Endometrial microvascular endothelial cells (primary cell): ENCODE measurements around the gene STAG1. TPM values are rescaled to one million over a fixed set of nuclear protein-coding genes. Genes with fewer than 3 reads are reported as not detected.
"Not testable (repeated sequence)": the region's sequence is repeated elsewhere in the genome, so short reads cannot be mapped to it uniquely, and the experiment has no call there.

Experiments
- in situ Hi-C: cut with HindIII; loops from 2 replicates; pipeline ENCODE4 v1.10.0; 2017; ENCODE audit warnings: low sequenced_read_pairs, low pct_unique_long_range_greater_than_20kb; ENCODE audit errors: inconsistent ontology term
- total RNA-seq: library from RNA; depleted of rRNA; stranded (reverse); fragments of >200 nt; gene quantifications from one replicate; pipeline ENCODE4 v1.2.3, GENCODE V29; 2015; ENCODE audit errors: inconsistent ontology term

Gene STAG1
- 26.3 TPM for total RNA-seq

GRCh38 chr3:136752172-136752421 lies at the start of gene STAG1:
Gene STAG1, minus strand, starts transcription at chr3:136752378. Its CDS starts 121,480 bp downstream, at chr3:136630898.
- in situ Hi-C loops = loop anchor here (25.0 kb wide), 1 partner anchor 235 kb away; no protein-coding TSS in a partner anchor

- in situ Hi-C loops = not testable (repeated sequence)
These were observed 49.0 kb upstream of the STAG1 start for GRCh38 chr3:136801146-136801545.

DNA sequence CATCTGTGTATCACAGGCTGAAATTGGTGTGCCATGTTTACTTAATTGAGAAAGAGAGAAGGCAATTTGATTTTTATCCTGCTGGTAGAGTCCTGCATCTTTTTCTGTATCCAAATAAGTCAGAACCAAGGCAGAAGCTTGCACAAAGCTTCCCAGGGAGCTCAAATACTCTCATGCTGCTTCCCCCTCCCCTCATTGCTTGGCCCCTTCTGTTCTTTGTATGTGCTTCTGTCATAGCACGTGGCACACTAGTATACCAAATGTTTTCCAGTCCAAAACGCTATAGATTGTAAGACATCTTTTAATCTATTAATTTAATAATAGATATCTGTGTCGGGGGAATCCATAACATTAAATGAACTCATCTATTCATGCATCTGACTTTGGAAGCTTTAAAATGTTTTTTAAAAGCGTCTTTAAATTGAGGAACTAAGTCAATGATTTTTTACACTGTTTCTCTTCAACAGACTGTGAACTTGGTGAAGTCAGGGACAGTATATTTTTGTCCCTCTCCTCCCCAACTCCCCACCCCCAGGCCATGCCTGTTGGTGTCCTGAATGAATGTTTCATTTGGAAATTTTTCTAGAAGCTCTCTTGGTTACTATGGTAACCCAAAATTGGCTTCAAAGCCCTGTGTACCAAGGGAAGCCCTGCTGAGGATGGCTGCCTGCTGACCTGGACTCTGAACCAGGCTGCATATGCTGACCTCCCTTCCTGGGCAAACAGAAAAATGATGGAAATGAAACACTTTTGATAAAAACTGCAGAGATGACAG lies 40.6 kb upstream of the STAG1 start:
- in situ Hi-C loops = no loop called here

DNA sequence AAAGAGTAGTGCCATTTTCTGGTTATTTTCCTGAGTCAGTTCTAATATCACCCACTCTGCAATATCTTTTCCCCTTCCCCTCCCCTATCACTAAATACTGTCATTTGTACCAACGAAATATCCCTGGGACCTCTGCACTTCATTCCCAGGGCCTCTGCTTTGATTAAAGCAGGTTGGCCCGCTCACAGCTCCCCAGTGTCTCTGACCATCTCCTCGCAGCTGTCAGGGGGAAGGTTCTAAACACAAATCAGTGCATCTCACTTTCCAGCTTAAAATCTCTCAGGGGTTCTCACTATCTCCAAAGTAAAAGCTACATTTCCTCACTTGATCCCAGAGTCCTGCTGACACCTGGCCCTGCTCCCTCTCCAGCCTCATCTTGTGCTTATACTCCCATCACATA lies 38.6 kb upstream of the STAG1 start:
- in situ Hi-C loops = no loop called here

DNA sequence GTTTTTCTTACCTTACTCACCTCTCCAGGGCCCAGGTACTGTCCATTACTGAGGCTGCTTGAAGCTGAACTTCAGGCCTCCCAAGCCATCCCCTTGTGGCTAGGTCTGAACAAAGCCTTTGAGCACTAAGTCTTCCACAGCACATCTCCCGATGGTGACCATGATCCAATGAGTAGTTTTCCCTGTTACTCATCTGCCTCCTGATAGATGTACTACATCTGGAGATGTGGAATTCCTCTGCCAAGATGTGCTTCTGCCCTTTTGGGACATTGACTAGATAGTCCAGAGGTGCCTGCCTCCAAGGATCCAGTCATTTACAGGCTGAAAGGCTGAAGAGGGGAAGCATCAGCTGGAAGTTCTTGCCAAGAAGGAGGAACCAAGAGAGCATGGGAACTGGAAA lies 37.8 kb upstream of the STAG1 start:
- in situ Hi-C loops = no loop called here

- in situ Hi-C loops = no loop called here
These were observed 36.0 kb upstream of the STAG1 start for GRCh38 chr3:136788154-136788553.

DNA sequence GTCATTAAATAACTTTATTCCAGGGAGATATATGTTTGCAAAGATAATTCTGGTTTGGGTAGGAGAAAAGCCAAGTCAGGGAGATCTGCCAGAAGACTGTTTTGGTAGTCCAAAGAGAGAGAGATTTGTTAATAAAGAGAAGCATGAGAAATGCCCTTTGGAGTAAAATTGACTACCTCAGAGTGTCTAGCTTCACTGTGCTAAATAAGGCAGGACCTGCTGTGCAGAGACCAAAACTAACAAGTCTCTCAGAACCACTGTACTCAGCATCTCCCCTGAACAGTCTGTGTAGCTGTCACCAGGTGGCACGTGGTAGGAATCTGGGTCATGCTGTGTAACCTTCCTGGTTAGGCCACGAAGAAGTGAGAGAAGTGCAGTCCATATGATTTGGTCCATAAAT lies 35.2 kb upstream of the STAG1 start:
- in situ Hi-C loops = no loop called here

- in situ Hi-C loops = no loop called here
These were observed 31.6 kb upstream of the STAG1 start for GRCh38 chr3:136783708-136784191.

- in situ Hi-C loops = no loop called here
These were observed 28.6 kb upstream of the STAG1 start for GRCh38 chr3:136780741-136781140.

DNA sequence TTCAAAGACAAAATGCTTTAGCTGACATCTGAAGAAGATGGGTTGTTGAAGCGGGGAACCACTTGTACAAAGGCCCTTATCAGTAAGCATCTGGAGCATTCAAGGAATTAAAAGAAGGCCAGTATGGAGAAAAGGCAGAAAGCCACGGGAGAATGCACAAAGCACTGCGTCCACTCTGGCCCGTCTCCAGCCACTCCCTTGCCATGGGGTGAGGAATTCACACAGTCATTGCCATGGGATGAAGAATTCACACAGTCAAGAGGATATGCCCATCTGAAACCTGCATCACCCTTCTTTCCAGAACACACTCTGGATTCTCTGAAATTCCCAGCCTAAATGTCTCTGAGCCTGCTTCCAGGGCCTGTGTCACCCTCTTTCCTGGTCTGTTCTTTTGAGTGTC lies 26.7 kb upstream of the STAG1 start:
- in situ Hi-C loops = no loop called here

DNA sequence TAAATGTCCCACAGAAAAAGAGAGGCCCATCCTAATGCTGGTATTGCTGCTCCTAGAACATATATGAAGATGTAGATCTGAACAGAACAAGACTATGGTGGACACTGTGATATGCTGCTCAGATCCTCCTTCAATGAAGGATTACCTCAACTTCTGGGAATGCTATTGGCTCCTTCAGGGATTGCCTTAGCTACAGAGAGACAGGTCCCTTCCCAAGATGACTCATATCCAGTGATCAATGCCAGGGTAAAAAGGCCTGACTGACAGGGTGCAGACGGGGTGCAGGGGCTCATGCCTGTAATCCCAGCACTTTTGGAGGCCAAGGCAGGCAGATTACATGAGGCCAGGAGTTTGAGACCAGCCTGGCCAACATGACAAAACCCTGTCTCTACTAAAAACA lies 20.5 kb upstream of the STAG1 start:
- in situ Hi-C loops = loop anchor here (25.0 kb wide), 1 partner anchor 215 kb away; no protein-coding TSS in a partner anchor

DNA sequence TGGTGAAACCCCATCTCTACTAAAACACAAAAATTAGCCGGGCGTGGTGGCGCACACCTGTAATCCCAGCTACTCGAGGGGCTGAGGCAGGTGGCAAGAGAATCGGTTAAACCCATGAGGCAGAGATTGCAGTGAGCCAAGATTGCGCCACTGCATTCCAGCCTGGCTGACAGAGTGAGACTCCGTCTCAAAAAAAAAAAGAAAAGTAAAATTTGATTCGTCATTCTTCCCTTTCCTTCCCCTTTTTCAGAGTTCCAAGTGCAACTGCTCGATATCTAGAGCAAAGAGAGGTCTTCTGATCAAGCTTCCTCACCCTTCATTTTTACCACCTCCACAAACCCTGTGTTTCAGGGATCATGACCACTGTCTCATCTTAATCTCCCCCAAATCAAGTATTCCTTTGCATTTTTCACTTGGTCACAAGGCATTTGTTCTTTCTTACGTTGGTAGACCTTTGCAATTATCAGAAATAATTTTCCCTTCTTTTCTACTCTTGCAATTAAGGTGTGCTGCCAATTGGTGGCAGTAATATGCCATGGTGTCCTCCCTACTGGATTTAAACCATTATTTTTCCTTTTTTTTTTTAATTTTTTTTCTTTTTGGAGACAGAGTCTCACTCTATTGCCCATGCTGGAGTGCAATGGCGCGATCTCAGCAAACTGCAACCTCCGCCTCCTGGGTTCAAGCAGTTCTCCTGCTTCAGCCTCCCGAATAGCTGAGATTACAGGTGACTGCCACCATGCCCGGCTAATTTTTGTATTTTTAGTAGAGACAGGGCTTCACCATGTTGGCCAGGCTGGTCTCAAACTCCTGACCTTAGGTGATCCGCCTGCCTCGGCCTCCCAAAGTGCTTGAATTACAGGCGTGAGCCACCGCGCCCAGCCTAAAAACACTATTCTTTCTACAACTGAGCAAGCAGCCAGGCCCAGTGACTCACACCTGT lies 6.3 kb upstream of the STAG1 start:
- in situ Hi-C loops = loop anchor here (25.0 kb wide), 1 partner anchor 229 kb away; no protein-coding TSS in a partner anchor

DNA sequence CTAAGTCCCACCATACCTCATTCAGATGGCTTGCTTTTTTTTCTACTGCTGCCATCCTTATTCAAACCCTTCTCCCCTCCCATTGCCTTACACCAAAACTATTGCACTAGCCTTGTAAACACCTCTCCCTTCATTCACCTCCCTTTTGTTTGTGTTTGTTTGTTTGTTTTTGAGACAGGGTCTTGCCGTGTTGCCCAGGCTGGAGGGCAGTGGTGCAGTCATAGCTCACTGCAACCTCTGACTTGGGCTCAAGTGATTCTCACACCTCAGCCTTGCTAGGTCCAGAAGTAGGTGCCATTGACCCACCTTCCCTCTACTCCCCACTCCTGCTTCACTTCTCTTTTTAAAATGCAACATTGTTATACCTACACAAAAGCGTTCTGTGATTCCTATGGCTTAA lies 3.0 kb upstream of the STAG1 start:
- in situ Hi-C loops = loop anchor here (25.0 kb wide), 1 partner anchor 232 kb away; no protein-coding TSS in a partner anchor

DNA sequence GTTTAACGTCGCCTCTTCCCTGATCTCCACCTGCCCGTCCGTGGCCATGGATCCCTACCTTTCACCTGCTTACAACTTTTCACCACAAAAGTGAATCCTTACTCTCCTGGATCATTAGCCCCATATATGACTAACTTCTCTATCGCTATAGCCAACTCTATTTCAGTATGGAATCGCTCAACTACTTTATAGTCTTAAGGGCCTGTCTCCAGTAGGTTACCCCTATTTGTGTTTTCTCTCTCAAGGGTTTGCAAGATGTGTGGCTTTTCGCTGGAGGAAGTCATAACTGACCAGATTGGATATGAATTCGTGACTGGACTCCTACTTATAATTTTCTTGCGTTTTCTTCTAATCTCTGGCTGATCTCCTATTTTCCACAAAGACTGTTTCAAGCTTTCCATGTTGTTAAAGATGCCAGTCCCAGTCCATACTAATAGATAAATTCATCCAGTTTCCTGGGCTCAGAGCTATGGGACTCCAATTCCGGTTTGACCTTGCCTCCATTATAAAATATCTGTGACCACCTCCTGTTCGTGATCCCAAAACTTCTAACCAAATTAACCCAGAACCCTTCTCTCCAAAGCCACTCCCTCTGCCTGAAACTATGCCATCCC lies 1.3 kb upstream of the STAG1 start:
- in situ Hi-C loops = loop anchor here (25.0 kb wide), 1 partner anchor 234 kb away; no protein-coding TSS in a partner anchor

DNA sequence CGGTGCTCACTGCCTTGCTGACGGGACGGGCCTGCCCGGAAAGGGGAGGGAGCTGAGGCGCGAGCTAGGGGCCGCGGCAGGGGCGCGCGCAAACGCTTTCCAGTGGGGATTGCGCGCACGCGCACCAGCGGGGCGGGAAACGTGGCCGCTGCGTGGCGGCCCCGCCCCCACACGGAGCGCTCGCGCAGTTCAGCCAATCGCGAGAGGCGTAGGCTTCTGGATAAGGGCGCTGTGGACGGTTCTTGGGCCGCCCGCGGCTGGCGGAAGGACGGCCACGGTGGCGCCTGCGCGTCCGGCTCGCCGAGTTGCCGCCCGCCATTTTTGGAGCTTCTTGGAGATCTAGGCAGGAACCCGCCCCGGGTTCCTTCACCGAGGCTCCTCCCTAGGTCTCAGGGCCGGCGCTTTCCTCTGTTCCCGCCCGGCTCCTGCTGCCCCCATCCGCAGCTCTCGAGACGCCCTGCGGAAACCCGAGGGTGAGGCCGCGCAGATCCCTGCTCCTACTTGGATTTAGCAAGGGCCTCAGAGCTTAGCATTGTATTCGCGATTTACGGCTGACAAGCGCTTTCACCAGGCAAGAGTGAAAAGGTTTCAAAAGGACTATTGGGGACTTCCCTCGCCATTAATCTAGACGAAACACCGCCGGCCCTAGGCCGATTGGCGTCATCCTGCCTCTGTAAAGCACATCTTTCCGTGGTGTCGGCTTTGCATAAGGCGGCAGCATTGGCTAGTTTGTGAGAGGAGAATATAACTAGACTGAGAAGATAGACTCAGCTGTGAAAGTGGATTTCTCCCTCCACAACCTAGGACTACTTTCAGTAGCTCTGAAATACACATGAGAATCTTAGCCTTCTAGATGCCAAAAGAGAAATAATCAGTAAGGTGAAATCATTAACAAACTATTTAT lies 496 bp upstream of the STAG1 start:
- in situ Hi-C loops = loop anchor here (25.0 kb wide), 1 partner anchor 235 kb away; no protein-coding TSS in a partner anchor

DNA sequence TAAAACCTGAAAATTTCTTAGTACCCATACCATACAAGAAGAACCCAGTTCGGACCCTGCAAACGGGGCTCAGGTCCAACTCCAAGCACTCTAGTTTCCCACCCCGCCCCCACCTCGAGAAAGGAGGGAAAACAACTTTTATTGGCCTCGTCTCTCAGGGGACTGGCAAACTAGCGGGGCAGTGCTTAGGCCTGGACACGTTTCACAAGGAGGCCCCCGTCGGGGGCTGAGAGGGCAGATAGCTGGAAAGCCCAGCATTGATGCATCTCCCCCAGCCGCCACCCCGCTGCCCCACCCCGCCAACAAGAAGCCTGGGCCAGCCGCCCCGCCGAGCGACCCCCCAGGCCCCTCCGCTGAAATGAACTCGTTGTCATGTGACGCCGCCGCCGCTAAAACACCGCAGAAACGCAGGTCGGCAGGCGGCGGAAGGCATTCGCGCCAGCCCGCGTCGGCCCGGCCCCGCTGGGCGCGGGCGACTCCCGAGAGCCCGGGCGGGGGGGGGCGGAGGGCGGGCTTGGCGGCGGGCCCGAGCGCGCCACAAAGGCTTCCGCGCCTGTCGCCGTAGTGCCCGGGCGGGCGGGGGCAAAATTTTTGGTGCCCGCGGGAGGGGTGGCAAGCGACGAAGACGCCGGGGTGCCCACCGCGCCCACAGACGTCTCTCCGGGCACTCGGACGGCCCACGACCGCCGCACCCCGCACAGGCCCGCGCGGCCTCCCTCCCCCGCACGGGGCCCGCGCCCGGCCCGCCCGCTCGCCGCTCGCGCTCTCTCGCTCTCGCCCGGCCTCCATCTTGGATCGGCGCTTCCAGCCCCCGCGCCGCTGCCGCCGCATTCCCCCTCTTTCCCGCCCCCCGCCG lies 634 bp downstream of the STAG1 start:
- in situ Hi-C loops = loop anchor here (25.0 kb wide), 1 partner anchor 236 kb away; no protein-coding TSS in a partner anchor

GRCh38 chr3:136750897-136751315 lies 1.3 kb downstream of the STAG1 start:
- in situ Hi-C loops = loop anchor here (25.0 kb wide), 1 partner anchor 236 kb away; no protein-coding TSS in a partner anchor
